Body of pancreas (tissue), 4 donors: ENCODE data around the gene SLC25A44. TPM values are rescaled to one million over a fixed set of nuclear protein-coding genes. Genes with fewer than 3 reads are reported as not detected.

Source experiments
- ATAC-seq: fragments of 150-250 bp; one replicate; pipeline ENCODE4 v1.9.1; 2016
- DNase-seq, 4 donors: peaks; one replicate each; pipeline ENCODE4 v3.0.0-alpha.2; 2019
- H3K27ac ChIP-seq, 4 donors: fragments of 200-600 bp; sonication (generic); 1 replicate in 3 of 4; 2 replicates in 1 of 4; pipeline versions ENCODE4 v1.5.1 to v1.6.1; 2016 to 2019; ENCODE audit warnings: mild to moderate bottlenecking in 1 of 4, mixed read lengths in 1 of 4, moderate library complexity in 1 of 4
- H3K27me3 ChIP-seq, 2 donors: fragments of 200-600 bp; sonication (generic); one replicate each; pipeline ENCODE4 v1.6.0; 2016; ENCODE audit warnings: mild to moderate bottlenecking in 1 of 2
- H3K36me3 ChIP-seq, 2 donors: fragments of 200-600 bp; sonication (generic); replicated peaks in 1 of 2; 2 replicates each; pipeline ENCODE4 v1.5.1; 2016; ENCODE audit warnings: low read depth in 2 of 2; ENCODE audit not compliant: insufficient read depth in 1 of 2
- H3K4me1 ChIP-seq: fragments of 200-600 bp; sonication (generic); one replicate; pipeline ENCODE4 v1.6.0; 2016
- H3K4me3 ChIP-seq, 2 donors: fragments of 200-600 bp; sonication (generic); 1 replicate in 1 of 2; 2 replicates in 1 of 2; pipeline ENCODE4 v1.5.1; 2016 to 2019
- H3K9me3 ChIP-seq, 3 donors: fragments of 200-600 bp; sonication (generic); 1 replicate in 2 of 3; 2 replicates in 1 of 3; pipeline ENCODE4 v1.5.1; 2016
- POLR2A ChIP-seq, 3 donors: fragments of 450-650 bp; IDR thresholded peaks; one replicate each; pipeline ENCODE4 v1.6.1; 2016; ENCODE audit warnings: antibody characterized with exemption in 3 of 3, mild to moderate bottlenecking in 2 of 3
- WGBS, 2 donors: methylation state at CpG; one replicate each; pipeline ENCODE4 v1.1.5; 2017; 5-methylcytosine and 5-hydroxymethylcytosine counted together
- intact Hi-C: fragments of 100-400 bp; cut with DNase I; formaldehyde crosslinking; loops from one replicate; pipeline ENCODE4 v1.15.1; 2023
- small RNA-seq: library from RNA; depleted of rRNA; stranded (forward); fragments of <200 nt; gene quantifications from one replicate; pipeline ENCODE3, GENCODE V24; 2016
- total RNA-seq, 2 donors: library from RNA; depleted of rRNA; stranded (reverse); fragments of >200 nt; gene quantifications; one replicate each; pipeline ENCODE4 v1.1.0, GENCODE V29; 2016
- TF ChIP-seq, protein P1 (sequence below), 7 experiments: fragments of 450-650 bp in 4 of 7; fragments of 200-600 bp in 3 of 7; sonication (generic) in 3 of 7; IDR thresholded peaks; one replicate each; pipeline ENCODE4 v1.5.1; 2016 to 2019; ENCODE audit warnings: antibody characterized with exemption in 7 of 7

The SLC25A44 gene
- total RNA-seq, 2 donors from 2014 or later: 5.2 to 13.2 TPM

GRCh38 chr1:156260896-156261295, 67.0 kb downstream of the SLC25A44 start:
- 95 to 100% methylated on average over 2 of the region's 2 CpGs for WGBS, 2 donors
- H3K9me3 ChIP-seq: no peaks in the 10 kb centered on the region

More at GRCh38 chr1:156260896-156261295, 67.0 kb downstream of the SLC25A44 start:
- DNase-seq: no peak
- H3K36me3 ChIP-seq: peaks cover 27 to 55% of the 10 kb centered on the region in 2 donors
- H3K4me3 ChIP-seq: no peak overlapping the region
- TF ChIP-seq, protein P1, sequence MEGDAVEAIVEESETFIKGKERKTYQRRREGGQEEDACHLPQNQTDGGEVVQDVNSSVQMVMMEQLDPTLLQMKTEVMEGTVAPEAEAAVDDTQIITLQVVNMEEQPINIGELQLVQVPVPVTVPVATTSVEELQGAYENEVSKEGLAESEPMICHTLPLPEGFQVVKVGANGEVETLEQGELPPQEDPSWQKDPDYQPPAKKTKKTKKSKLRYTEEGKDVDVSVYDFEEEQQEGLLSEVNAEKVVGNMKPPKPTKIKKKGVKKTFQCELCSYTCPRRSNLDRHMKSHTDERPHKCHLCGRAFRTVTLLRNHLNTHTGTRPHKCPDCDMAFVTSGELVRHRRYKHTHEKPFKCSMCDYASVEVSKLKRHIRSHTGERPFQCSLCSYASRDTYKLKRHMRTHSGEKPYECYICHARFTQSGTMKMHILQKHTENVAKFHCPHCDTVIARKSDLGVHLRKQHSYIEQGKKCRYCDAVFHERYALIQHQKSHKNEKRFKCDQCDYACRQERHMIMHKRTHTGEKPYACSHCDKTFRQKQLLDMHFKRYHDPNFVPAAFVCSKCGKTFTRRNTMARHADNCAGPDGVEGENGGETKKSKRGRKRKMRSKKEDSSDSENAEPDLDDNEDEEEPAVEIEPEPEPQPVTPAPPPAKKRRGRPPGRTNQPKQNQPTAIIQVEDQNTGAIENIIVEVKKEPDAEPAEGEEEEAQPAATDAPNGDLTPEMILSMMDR (IDR thresholded peaks at IDR 0.05): no peak
- no peak for TF ChIP-seq POLR2A (IDR thresholded peaks at IDR 0.05)
- intact Hi-C loops: no loop called here
- H3K4me1 ChIP-seq: no peaks in the 10 kb centered on the region
- H3K27me3 ChIP-seq: no peaks in the 10 kb centered on the region
- no peak for ATAC-seq
- no peak overlapping the region for H3K27ac ChIP-seq

Small RNA genes within 50 kb of the gene (small RNA-seq; reads per million reads assigned to genes)
- not detected for gene RF00568

Other genes starting within 250 kb of the SLC25A44 start
- gene ARHGEF2, start 215.6 kb upstream of the SLC25A44 start, total RNA-seq: 10 to 100 TPM; 31.9 to 32.6 TPM
- 100 to 1,000 TPM; 179 to 291 TPM for gene SSR2, start 173.2 kb upstream of the SLC25A44 start, total RNA-seq
- gene UBQLN4, start 140.3 kb upstream of the SLC25A44 start, total RNA-seq: 10 to 100 TPM; 16.5 to 16.9 TPM
- 10 to 100 TPM; 44.2 to 47.5 TPM for gene LAMTOR2, start 139.3 kb upstream of the SLC25A44 start, total RNA-seq
- gene RAB25, start 132.9 kb upstream of the SLC25A44 start, total RNA-seq: 10 to 100 TPM; 31.3 to 66.7 TPM
- gene MEX3A, start 111.6 kb upstream of the SLC25A44 start, total RNA-seq: 1 to 10 TPM in 1 of 2 donors, under 1 TPM in 1; 0.99 to 4.7 TPM
- 100 to 1,000 TPM; 152 to 186 TPM for gene LMNA, start 79.4 kb upstream of the SLC25A44 start, total RNA-seq
- gene SEMA4A, start 40.5 kb upstream of the SLC25A44 start, total RNA-seq: 10 to 100 TPM in 1 of 2 donors, 1 to 10 TPM in 1; 2.6 to 11.9 TPM
- 10 to 100 TPM; 37.6 to 43.1 TPM for gene PMF1, start 18.9 kb downstream of the SLC25A44 start, total RNA-seq
- gene BGLAP, start 48.1 kb downstream of the SLC25A44 start, total RNA-seq: under 1 TPM in 1 of 2 donors, not detected in 1; 0.52 TPM
- under 1 TPM in 1 of 2 donors, not detected in 1; 0.33 TPM for gene PAQR6, start 54.0 kb downstream of the SLC25A44 start, total RNA-seq
- gene SMG5, start 88.7 kb downstream of the SLC25A44 start, total RNA-seq: 10 to 100 TPM; 28.3 to 35.6 TPM
- gene TMEM79, start 90.2 kb downstream of the SLC25A44 start, total RNA-seq: 1 to 10 TPM in 1 of 2 donors, not detected in 1; 2.3 TPM
- gene GLMP, start 101.6 kb downstream of the SLC25A44 start, total RNA-seq: 10 to 100 TPM; 16.5 to 24.4 TPM
- not detected for gene VHLL, start 105.2 kb downstream of the SLC25A44 start, total RNA-seq
- 100 to 1,000 TPM; 104 to 106 TPM for gene CCT3, start 144.2 kb downstream of the SLC25A44 start, total RNA-seq
- not detected for gene TSACC, start 144.4 kb downstream of the SLC25A44 start, total RNA-seq
- gene RHBG, start 175.1 kb downstream of the SLC25A44 start, total RNA-seq: 1 to 10 TPM in 1 of 2 donors, not detected in 1; 3.3 TPM